ENCODE results near the gene SFMBT1.

SFMBT1 gene

DNA sequence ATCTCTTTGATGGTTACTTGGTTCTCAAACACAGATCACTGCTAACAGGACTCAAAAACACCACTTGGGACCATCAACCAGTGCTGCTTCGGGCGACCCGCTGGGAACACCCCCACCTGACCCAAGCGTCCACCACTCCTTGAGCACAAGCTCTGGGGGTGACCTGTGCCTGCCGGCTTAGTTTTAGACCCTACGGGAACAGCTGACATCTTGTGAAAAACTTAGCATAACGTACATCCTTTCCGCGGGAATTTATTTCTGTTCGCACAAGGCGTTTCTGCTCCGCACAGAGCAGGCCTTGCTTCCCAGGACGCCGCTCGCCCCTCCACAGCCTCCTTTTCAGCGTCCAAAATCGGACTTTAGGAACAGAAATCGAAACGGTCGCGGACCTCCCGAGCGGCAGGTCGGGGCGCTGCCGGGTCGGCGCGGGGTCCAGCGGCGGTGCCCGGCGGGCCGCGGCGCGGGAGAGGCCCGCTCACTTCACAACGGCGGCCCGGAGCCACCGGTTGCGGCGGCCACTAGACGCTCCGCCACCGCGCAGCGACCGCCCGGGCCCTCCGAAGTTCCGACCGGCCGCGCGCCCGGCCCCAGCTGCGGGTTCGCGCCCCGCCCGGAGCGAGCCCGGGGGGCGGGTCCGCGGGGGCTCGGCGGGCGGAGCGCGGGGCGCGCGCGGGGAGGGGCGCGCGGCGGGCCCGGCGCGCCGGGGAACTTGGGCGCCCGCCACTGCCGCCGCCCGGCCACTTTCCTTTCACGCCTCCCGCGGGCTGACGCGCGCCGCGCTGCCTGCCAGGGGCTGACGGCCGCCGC, 959 bp downstream of the SFMBT1 start:
- peaks cover 4% of the 10 kb centered on the region for H3K4me1 ChIP-seq (ENCODE audit: control insufficient read depth, insufficient read depth, low read length)
- peak overlapping the region; percentile 92 for H3K27ac ChIP-seq (ENCODE audit: extremely low read depth, low read depth, low read length)
- TF ChIP-seq ZNF571 (tag by site-specific recombination; IDR thresholded peaks at IDR 0.05): no peak
- no peak for TF ChIP-seq ZNF114 (tag by site-specific recombination; IDR thresholded peaks at IDR 0.05)
- no peak for TF ChIP-seq SCRT1 (tag by site-specific recombination; IDR thresholded peaks at IDR 0.05; ENCODE audit: borderline replicate concordance)
- no peak for TF ChIP-seq SP7 (tag by site-specific recombination; IDR thresholded peaks at IDR 0.05)
- TF ChIP-seq ZNF248 (tag by site-specific recombination; IDR thresholded peaks at IDR 0.05): no peak
- TF ChIP-seq, protein P1, sequence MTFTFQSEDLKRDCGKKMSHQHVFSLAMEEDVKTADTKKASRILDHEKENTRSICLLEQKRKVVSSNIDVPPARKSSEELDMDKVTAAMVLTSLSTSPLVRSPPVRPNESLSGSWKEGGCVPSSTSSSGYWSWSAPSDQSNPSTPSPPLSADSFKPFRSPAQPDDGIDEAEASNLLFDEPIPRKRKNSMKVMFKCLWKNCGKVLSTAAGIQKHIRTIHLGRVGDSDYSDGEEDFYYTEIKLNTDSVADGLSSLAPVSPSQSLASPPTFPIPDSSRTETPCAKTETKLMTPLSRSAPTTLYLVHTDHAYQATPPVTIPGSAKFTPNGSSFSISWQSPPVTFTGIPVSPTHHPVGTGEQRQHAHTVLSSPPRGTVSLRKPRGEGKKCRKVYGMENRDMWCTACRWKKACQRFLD (tag by site-specific recombination; IDR thresholded peaks at IDR 0.05): no peak
- TF ChIP-seq, protein P2, sequence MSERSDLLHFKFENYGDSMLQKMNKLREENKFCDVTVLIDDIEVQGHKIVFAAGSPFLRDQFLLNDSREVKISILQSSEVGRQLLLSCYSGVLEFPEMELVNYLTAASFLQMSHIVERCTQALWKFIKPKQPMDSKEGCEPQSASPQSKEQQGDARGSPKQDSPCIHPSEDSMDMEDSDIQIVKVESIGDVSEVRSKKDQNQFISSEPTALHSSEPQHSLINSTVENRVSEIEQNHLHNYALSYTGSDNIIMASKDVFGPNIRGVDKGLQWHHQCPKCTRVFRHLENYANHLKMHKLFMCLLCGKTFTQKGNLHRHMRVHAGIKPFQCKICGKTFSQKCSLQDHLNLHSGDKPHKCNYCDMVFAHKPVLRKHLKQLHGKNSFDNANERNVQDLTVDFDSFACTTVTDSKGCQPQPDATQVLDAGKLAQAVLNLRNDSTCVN (tag by site-specific recombination; optimal IDR thresholded peaks at IDR 0.05): peak; percentile 38
- TF ChIP-seq PRDM1 (tag by site-specific recombination; IDR thresholded peaks at IDR 0.05): no peak
- peak; percentile 55 for TF ChIP-seq ZBTB20 (tag by site-specific recombination; IDR thresholded peaks at IDR 0.05)
- no peak for TF ChIP-seq YY1 (tag by site-specific recombination; IDR thresholded peaks at IDR 0.05)
- TF ChIP-seq GLI2 (tag by site-specific recombination; IDR thresholded peaks at IDR 0.05; ENCODE audit: borderline replicate concordance, low read depth): no peak
- TF ChIP-seq ZNF670 (tag by site-specific recombination; IDR thresholded peaks at IDR 0.05; ENCODE audit: low read depth): no peak
- TF ChIP-seq ZBTB17 (tag by site-specific recombination; IDR thresholded peaks at IDR 0.05): peak; percentile 57; the same call in 1 of the 2 replicates
- peak; percentile 72 for TF ChIP-seq ZBTB8A (tag by site-specific recombination; IDR thresholded peaks at IDR 0.05)
- peak; percentile 58; the same call in 1 of the 2 replicates for TF ChIP-seq ZEB2 (tag by site-specific recombination; IDR thresholded peaks at IDR 0.05)
- TF ChIP-seq ZNF335 (tag by site-specific recombination; conservative IDR thresholded peaks at IDR 0.05): peak; percentile 88
- TF ChIP-seq, protein P3, sequence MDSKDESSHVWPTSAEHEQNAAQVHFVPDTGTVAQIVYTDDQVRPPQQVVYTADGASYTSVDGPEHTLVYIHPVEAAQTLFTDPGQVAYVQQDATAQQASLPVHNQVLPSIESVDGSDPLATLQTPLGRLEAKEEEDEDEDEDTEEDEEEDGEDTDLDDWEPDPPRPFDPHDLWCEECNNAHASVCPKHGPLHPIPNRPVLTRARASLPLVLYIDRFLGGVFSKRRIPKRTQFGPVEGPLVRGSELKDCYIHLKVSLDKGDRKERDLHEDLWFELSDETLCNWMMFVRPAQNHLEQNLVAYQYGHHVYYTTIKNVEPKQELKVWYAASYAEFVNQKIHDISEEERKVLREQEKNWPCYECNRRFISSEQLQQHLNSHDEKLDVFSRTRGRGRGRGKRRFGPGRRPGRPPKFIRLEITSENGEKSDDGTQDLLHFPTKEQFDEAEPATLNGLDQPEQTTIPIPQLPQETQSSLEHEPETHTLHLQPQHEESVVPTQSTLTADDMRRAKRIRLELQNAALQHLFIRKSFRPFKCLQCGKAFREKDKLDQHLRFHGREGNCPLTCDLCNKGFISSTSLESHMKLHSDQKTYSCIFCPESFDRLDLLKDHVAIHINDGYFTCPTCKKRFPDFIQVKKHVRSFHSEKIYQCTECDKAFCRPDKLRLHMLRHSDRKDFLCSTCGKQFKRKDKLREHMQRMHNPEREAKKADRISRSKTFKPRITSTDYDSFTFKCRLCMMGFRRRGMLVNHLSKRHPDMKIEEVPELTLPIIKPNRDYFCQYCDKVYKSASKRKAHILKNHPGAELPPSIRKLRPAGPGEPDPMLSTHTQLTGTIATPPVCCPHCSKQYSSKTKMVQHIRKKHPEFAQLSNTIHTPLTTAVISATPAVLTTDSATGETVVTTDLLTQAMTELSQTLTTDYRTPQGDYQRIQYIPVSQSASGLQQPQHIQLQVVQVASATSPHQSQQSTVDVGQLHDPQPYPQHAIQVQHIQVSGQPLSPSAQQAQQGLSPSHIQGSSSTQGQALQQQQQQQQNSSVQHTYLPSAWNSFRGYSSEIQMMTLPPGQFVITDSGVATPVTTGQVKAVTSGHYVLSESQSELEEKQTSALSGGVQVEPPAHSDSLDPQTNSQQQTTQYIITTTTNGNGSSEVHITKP (tag by site-specific recombination; IDR thresholded peaks at IDR 0.05): peak; percentile 94
- no peak for TF ChIP-seq ZSCAN23 (tag by site-specific recombination; IDR thresholded peaks at IDR 0.05)
- peak; percentile 61 for TF ChIP-seq ZNF600 (tag by site-specific recombination; IDR thresholded peaks at IDR 0.05)
- no peak for TF ChIP-seq TRIM28 (IDR thresholded peaks at IDR 0.05; ENCODE audit: borderline replicate concordance, low read length)
- 0 out of 2 replicates have a peak, but pooled peaks have one; percentile 33 for TF ChIP-seq SCRT2 (tag by site-specific recombination; IDR thresholded peaks at IDR 0.05)
- peak; percentile 56; the same call in 1 of the 2 replicates for TF ChIP-seq ZNF76 (tag by site-specific recombination; IDR thresholded peaks at IDR 0.05; ENCODE audit: borderline replicate concordance, low read depth)
- TF ChIP-seq, protein P4, sequence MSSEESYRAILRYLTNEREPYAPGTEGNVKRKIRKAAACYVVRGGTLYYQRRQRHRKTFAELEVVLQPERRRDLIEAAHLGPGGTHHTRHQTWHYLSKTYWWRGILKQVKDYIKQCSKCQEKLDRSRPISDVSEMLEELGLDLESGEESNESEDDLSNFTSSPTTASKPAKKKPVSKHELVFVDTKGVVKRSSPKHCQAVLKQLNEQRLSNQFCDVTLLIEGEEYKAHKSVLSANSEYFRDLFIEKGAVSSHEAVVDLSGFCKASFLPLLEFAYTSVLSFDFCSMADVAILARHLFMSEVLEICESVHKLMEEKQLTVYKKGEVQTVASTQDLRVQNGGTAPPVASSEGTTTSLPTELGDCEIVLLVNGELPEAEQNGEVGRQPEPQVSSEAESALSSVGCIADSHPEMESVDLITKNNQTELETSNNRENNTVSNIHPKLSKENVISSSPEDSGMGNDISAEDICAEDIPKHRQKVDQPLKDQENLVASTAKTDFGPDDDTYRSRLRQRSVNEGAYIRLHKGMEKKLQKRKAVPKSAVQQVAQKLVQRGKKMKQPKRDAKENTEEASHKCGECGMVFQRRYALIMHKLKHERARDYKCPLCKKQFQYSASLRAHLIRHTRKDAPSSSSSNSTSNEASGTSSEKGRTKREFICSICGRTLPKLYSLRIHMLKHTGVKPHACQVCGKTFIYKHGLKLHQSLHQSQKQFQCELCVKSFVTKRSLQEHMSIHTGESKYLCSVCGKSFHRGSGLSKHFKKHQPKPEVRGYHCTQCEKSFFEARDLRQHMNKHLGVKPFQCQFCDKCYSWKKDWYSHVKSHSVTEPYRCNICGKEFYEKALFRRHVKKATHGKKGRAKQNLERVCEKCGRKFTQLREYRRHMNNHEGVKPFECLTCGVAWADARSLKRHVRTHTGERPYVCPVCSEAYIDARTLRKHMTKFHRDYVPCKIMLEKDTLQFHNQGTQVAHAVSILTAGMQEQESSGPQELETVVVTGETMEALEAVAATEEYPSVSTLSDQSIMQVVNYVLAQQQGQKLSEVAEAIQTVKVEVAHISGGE (tag by site-specific recombination; conservative IDR thresholded peaks at IDR 0.05; ENCODE audit: low read depth): peak; percentile 26; the same call in 1 of the 2 replicates
- no peak for TF ChIP-seq ZNF837 (tag by site-specific recombination; IDR thresholded peaks at IDR 0.05)
- peak overlapping the region; percentile 73 for H3K4me3 ChIP-seq (ENCODE audit: low read depth, low read length)
- POLR2A ChIA-PET: interaction anchor here (1.2 kb wide), 1 partner anchor 9 kb away, joined by 3 read pairs; no protein-coding TSS in a partner anchor
- H3K36me3 ChIP-seq (ENCODE audit: control insufficient read depth in 2 of 2, insufficient read depth in 1 of 2, low read length in 2 of 2): no peaks in the 10 kb centered on the region
- H3K9me3 ChIP-seq (ENCODE audit: control insufficient read depth, insufficient read depth, low read depth, low read length): no peaks in the 10 kb centered on the region
- CTCF ChIA-PET: interaction anchor here (0.9 kb wide), 1 partner anchor 21 kb away, joined by 4 read pairs; no protein-coding TSS in a partner anchor

Data from HEK293 (cell line).